Gastroesophageal sphincter (tissue), 2 donors: ENCODE data around the gene CADM1.

Source experiments
- POLR2A ChIP-seq, 2 donors: fragments of 450-650 bp; IDR thresholded peaks; one replicate each; pipeline ENCODE4 v1.6.1; 2017; ENCODE audit warnings: antibody characterized with exemption in 2 of 2, mild to moderate bottlenecking in 2 of 2, moderate library complexity in 1 of 2
- POLR2AphosphoS5 ChIP-seq: sonication (generic); formaldehyde crosslinking; IDR thresholded peaks from one replicate; pipeline ENCODE4 v1.6.1; 2017; ENCODE audit warnings: antibody characterized with exemption

- TF ChIP-seq POLR2A (IDR thresholded peaks at IDR 0.05) (no peak), POLR2AphosphoS5 (no peak)
These were observed 266.6 kb downstream of the CADM1 start for GRCh38 chr11:115237578-115237977.
